Mucosa of descending colon (tissue), 3 donors: ENCODE data around the gene GATAD2B. TPM values are rescaled to one million over a fixed set of nuclear protein-coding genes. Genes with fewer than 3 reads are reported as not detected.

Experiments used
- ATAC-seq: fragments of 200-7000 bp; cut with Tn5 transposase; one replicate; pipeline ENCODE4 v1.9.1; 2020; ENCODE audit warnings: mild to moderate bottlenecking, moderate library complexity
- DNase-seq, 3 donors: peaks; one replicate each; pipeline ENCODE4 v3.0.0-alpha.2; 2020
- H3K36me3 ChIP-seq: fragments of 200-600 bp; one replicate; pipeline ENCODE4 v1.8.0; 2021; ENCODE audit warnings: low read depth, mild to moderate bottlenecking
- H3K4me1 ChIP-seq: fragments of 200-600 bp; one replicate; pipeline ENCODE4 v1.8.0; 2021; ENCODE audit warnings: low read depth, mild to moderate bottlenecking
- H3K4me3 ChIP-seq: fragments of 200-600 bp; one replicate; pipeline ENCODE4 v1.8.0; 2021; ENCODE audit warnings: mild to moderate bottlenecking
- H3K9me3 ChIP-seq: fragments of 200-600 bp; one replicate; pipeline ENCODE4 v1.8.0; 2021; ENCODE audit warnings: mild to moderate bottlenecking
- CTCF ChIP-seq: fragments of 200-600 bp; IDR thresholded peaks from one replicate; pipeline ENCODE4 v1.8.0; 2022; ENCODE audit warnings: antibody characterized with exemption, mild to moderate bottlenecking
- intact Hi-C, 2 donors: fragments of 100-400 bp; cut with DNase I in 1 of 2; cut with micrococcal nuclease in 1 of 2; formaldehyde crosslinking; loops; one replicate each; pipeline versions ENCODE4 v1.11.0 to v1.11.1; 2022; cut with DNase I, micrococcal nuclease
- total RNA-seq, 3 donors: library from RNA; stranded (reverse); fragmentation: NEBNext Ultra II Directional in 2 of 3; extraction: Animal tissue kit (Norgen Biotek cat#: 25700) in 2 of 3; gene quantifications; one replicate each; pipeline versions ENCODE4 v1.2.1 to v1.2.4, GENCODE V29; 2021 to 2023
- donor health status: DM: no; HTN: no; CAD: no; lungs with moderate emphysema.
- donor health status: DM: no; HTN: no; CAD: no.
- donor health status: DM: no; HTN: yes; CAD: no.

The GATAD2B gene
- total RNA-seq, 3 donors from 2014 or later, result 34.4 to 64.8 (median 36.3) TPM

GRCh38 chr1:153886127-153886526, 36.6 kb downstream of the GATAD2B start:
- ATAC-seq, result peak; percentile 75
- TF ChIP-seq CTCF, result no peak
- peaks cover 52% of the 10 kb centered on the region for H3K4me1 ChIP-seq

GRCh38 chr1:153883223-153883622, 39.5 kb downstream of the GATAD2B start:
- no peak for TF ChIP-seq CTCF
- Histone ChIP-seq H3K36me3 (no peaks in the 10 kb centered on the region), H3K4me3 (no peak overlapping the region), H3K4me1 (peaks cover 53% of the 10 kb centered on the region), H3K9me3 (no peaks in the 10 kb centered on the region)
- ATAC-seq, result no peak
- no peak for DNase-seq
- intact Hi-C loops, result no loop called here

More at GRCh38 chr1:153886127-153886526, 36.6 kb downstream of the GATAD2B start:
- Histone ChIP-seq H3K36me3 (no peaks in the 10 kb centered on the region), H3K4me3 (no peak overlapping the region), H3K9me3 (no peaks in the 10 kb centered on the region)
- no peak for DNase-seq
- intact Hi-C loops, result no loop called here

- Histone ChIP-seq H3K36me3 (no peaks in the 10 kb centered on the region), H3K9me3 (no peaks in the 10 kb centered on the region), H3K4me3 (no peak overlapping the region), H3K4me1 (peaks cover 45% of the 10 kb centered on the region)
- DNase-seq (no peak), ATAC-seq (no peak)
- intact Hi-C loops, result no loop called here
- no peak for TF ChIP-seq CTCF
Observed at GRCh38 chr1:153882296-153882912, 40.4 kb downstream of the GATAD2B start.

GRCh38 chr1:153881751-153882150, 41.0 kb downstream of the GATAD2B start:
- DNase-seq (no peak), ATAC-seq (no peak)
- Histone ChIP-seq H3K36me3 (no peaks in the 10 kb centered on the region), H3K9me3 (no peaks in the 10 kb centered on the region), H3K4me3 (no peak overlapping the region), H3K4me1 (peaks cover 38% of the 10 kb centered on the region)
- TF ChIP-seq CTCF, result no peak
- intact Hi-C loops, result no loop called here

GRCh38 chr1:153880962-153881361, 41.8 kb downstream of the GATAD2B start:
- peaks cover 30% of the 10 kb centered on the region for H3K4me1 ChIP-seq
- no peak overlapping the region for H3K4me3 ChIP-seq
- no peaks in the 10 kb centered on the region for H3K9me3 ChIP-seq
- no peaks in the 10 kb centered on the region for H3K36me3 ChIP-seq
- DNase-seq (peak; percentile 83 to 92 (median 87)), ATAC-seq (peak; percentile 97)
- TF ChIP-seq CTCF, result no peak
- intact Hi-C loops, result no loop called here

GRCh38 chr1:153880024-153880423, 42.7 kb downstream of the GATAD2B start:
- Histone ChIP-seq H3K4me3 (no peak overlapping the region), H3K4me1 (peaks cover 22% of the 10 kb centered on the region), H3K36me3 (no peaks in the 10 kb centered on the region), H3K9me3 (no peaks in the 10 kb centered on the region)
- ATAC-seq (no peak), DNase-seq (no peak)
- no peak for TF ChIP-seq CTCF
- intact Hi-C loops, result no loop called here
